Loucy (cell line): ENCODE results near the gene VAV3.

ENCODE experiments used
- CTCF ChIP-seq: fragments of 200-600 bp; sonication (generic); conservative IDR thresholded peaks from 2 replicates; pipeline ENCODE4 v1.5.1; 2014; ENCODE audit warnings: mild to moderate bottlenecking, antibody characterized with exemption, low read length
- EZH2phosphoT487 ChIP-seq: fragments of 200-600 bp; IDR thresholded peaks from 2 replicates; pipeline ENCODE4 v1.6.1; 2018; ENCODE audit warnings: antibody characterized with exemption, mild to moderate bottlenecking, moderate library complexity, borderline replicate concordance

- no peak for TF ChIP-seq CTCF
- TF ChIP-seq EZH2phosphoT487: no peak
Measured at GRCh38 chr1:107704911-107705310, 260.1 kb downstream of the VAV3 start.
